A549 treated with Mapracorat at 1 μM for 4 hours (cell line): ENCODE results near the gene TACR2. TPM values are rescaled to one million over a fixed set of nuclear protein-coding genes. Genes with fewer than 3 reads are reported as not detected.

Source experiments
- total RNA-seq: library from RNA; stranded (reverse); fragments of 200-300 nt; extraction: Qiagen RNA extraction; gene quantifications from 5 replicates; pipeline ENCODE4 v1.2.3, GENCODE V29; 2022

Gene TACR2
- 0.08 to 0.19 TPM (median 0.14 TPM) in 5 replicates for total RNA-seq

DNA sequence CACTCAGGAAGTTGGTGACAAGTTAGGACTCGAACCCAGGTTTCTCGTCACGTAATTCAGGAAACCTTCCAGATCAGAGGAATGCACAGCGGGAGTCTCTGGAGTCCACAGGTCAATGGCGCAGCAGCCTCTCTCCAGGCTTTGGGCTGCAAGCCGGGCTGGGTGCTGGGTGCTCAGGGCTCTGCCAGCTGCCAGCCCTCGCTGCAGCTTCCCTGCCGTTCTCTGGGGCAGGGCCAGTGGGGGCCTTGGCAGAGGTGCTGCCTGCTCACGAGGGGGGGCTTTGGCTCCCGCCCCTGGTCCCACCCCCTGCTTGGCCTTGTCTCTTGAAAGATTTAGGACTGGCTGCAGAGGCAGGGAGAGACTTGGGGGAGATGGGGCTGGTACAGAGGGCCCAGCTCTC, at the start of gene TACR2:
Gene TACR2 (minus strand): TSS at position 224 of the 400 bp plus-strand sequence. CDS start 595 bp downstream, outside the sequence.

DNA sequence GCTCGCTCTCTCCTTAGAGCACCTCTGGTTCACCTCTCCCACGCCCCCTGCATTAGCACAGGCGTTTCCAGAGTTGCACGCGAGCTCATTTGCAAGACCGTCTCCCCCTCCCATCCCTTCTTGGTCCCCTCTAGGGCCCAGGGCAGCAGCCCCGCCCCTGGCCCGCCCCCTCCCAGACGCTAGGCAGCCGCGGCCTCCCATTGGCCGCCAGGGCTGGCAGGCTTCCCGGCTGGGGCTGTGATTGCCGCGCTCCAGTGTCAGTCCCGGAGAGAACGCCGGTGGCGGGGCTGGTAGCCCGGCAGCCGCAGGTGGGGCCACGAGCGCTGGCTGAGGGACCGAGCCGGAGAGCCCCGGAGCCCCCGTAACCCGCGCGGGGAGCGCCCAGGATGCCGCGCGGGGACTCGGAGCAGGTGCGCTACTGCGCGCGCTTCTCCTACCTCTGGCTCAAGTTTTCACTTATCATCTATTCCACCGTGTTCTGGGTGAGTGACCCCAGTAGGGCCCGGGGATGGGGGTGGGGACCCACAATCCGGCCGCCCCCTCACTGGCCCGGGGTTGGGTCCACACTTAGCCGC, 34.6 kb upstream of the TACR2 start, which contains the start of gene TSPAN15:
Gene TSPAN15 (plus strand): TSS at position 257 of the 575 bp plus-strand sequence. CDS start 130 bp downstream, at position 387.

Other genes with a start within 250 kb of the TACR2 start
- 28.8 to 33.7 TPM (median 32.1 TPM) in 5 replicates for gene SUPV3L1, start 236.7 kb downstream of the TACR2 start, total RNA-seq
- gene HKDC1, start 196.6 kb downstream of the TACR2 start, total RNA-seq = 8.7 to 13.7 TPM (median 10.3 TPM) in 5 replicates
- gene HK1, start 138.4 kb downstream of the TACR2 start, total RNA-seq = 37.9 to 41.4 TPM (median 39.6 TPM) in 5 replicates
- gene TSPAN15, start 34.5 kb upstream of the TACR2 start, total RNA-seq = 83.0 to 108 TPM (median 104 TPM) in 5 replicates
- gene NEUROG3, start 156.5 kb upstream of the TACR2 start, total RNA-seq = not detected in 5 replicates
- gene FAM241B, start 213.3 kb upstream of the TACR2 start, total RNA-seq = 15.9 to 17.9 TPM (median 17.7 TPM) in 5 replicates